GM18951 (cell line): ENCODE data around the gene FXYD1.
"Not testable (repeated sequence)": the region's sequence is repeated elsewhere in the genome, so short reads cannot be mapped to it uniquely, and the experiment has no call there.

ENCODE experiments used
- POLR2A ChIP-seq: IDR thresholded peaks from 4 replicates; pipeline ENCODE4 v1.6.1; 2011; ENCODE audit warnings: mild to moderate bottlenecking; ENCODE audit not compliant: insufficient read length, insufficient read depth; ENCODE audit errors: extremely low read depth
- in situ Hi-C: fragments of 300-500 bp; cut with MboI; formaldehyde crosslinking; loops from one replicate; pipeline ENCODE4 v1.12.0; 2022; ENCODE audit warnings: low sequenced_read_pairs, mixed read lengths, inconsistent platforms; ENCODE audit not compliant: unreplicated experiment

Gene FXYD1

GRCh38 chr19:35123573-35123972 lies 15.1 kb upstream of the FXYD1 start:
- in situ Hi-C loops, result no loop called here
- no peak for TF ChIP-seq POLR2A

DNA sequence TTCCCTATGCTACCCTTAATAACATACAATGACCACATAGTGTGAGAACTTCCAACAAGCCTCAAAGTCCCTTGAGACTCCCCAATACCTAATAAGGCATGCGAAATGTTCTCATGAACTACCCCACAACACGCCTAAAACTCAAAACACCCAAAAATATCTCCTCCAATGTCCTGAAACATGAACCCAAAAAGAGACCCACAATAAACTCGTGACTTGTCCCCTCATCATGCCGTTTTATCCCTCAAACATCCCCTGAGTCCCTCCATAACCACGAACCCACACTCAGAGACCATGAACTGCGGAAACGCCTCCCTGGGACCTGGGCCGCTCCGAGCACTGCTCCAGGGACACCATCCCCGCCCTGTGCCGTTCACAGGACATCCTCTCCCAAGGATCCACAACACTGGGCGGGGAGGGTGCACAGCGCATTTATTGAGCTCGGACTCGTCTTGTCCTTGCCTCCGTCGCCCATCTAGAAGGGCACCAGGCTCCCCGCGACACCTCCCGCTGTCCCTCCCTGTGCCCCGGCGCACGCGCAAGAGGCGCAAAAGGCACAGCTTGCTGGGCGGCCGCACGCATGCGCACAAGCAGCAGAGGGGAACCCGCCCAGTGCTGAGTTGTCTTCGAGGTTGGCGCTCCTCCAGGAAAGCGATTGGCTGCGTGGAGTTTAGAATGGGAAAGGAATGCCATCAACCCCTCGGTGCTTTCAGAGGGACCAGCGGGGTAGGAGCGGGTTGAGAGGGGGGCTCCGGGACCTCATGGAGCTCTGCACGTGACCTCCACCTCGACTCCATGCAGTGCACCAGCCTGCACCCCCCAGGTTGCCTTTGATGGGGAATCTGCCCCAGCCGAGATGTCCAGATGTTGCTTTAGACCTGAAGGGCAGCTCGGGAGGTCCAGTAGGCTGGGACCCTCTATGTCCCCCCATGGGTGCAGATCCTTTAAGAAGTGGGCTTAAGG lies 14.2 kb upstream of the FXYD1 start:
- TF ChIP-seq POLR2A, result peak; percentile 78
- in situ Hi-C loops, result no loop called here

GRCh38 chr19:35125270-35125717 lies 13.3 kb upstream of the FXYD1 start:
- TF ChIP-seq POLR2A, result no peak
- in situ Hi-C loops, result no loop called here

DNA sequence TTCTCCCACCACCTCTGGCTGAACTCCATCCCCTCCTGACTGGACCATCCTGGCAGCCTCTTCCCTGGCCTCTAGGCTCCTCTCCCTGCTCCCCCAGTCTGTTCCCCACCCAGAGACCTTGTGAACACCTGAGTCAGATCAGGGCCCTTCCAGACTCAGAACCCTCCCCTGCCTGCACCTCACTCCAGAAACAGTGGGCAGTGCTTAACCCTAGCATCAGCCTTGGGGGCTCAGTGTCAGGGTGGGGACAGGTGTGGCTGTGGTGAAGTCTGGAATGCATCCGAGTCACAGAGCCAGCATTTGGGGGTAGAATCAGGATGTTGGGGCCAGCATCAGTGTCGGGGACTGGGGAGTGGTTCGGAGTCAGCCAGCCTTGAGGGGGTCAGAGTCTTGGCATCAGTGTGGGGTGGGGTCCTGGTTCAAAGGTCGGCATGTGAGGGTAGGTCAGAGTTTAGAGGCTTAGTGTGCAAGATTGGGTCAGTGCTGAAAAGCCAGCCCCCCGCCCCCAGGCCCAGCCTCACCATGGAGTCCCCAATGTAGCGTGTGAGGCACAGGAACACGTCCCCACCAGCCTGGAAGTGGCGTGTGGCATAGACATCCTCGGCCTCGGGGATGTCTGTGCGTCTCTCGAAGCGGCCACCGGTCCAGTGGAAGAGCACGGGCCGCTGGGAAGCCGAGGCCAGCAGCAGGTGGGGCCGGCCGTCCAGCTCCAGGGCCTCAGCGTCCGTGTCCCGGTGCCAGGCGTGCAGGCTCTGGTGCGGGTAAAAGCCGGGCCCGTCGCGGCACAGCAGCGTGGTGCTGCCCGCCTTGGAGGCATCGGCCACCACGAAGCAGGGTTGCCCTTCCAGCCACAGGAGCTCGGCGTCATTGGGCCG lies 12.6 kb upstream of the FXYD1 start:
- in situ Hi-C loops, result no loop called here

DNA sequence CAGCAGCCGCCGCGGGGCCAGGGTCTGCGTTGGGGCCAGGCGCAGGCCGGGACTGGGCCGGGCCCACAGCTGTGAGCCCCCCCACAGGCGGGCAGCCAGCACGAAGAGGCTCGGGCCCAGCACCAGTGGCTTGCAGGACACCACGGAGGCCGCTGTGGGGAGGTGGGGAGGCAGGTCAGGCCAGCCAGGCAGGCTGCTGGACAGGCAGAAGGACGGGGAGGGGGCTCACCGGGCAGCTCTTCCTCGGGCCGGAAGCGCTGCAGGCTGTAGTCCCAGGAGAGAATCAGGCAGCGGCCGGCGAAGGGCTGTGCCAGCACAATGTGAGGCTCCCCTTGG lies 12.0 kb upstream of the FXYD1 start:
- in situ Hi-C loops, result no loop called here
- TF ChIP-seq POLR2A, result no peak

More for the DNA sequence above, 12.6 kb upstream of the FXYD1 start:
- no peak for TF ChIP-seq POLR2A

GRCh38 chr19:35127871-35128270 lies 10.8 kb upstream of the FXYD1 start:
- TF ChIP-seq POLR2A, result no peak
- in situ Hi-C loops, result no loop called here

GRCh38 chr19:35128398-35129057 lies 10.1 kb upstream of the FXYD1 start:
- in situ Hi-C loops, result no loop called here
- TF ChIP-seq POLR2A, result no peak

DNA sequence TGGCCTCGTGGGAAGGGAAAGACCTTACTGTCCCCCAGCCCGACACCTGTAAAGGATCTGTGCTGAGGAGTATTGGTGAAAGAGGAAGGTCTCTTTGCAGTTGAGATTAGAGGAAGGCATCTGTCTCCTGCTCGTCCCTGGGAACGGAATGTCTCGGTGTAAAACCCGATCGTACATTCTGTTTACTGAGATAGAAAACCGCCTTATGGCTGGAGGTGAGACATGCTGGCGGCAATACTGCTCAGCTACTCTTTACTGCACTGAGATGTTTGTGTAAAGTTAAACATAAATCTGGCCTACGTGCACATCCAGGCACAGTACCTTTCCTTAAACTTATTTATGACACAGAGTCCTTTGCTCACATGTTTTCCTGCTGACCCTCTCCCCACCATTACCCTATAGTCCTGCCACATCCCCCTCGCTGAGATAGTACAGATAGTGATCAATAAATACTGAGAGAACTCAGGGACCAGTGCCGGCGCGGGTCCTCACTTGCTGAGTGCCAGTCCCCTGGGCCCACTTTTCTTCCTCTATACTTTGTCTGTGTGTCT lies 8.8 kb upstream of the FXYD1 start:
- in situ Hi-C loops, result not testable (repeated sequence)

GRCh38 chr19:35130761-35131720 lies 7.6 kb upstream of the FXYD1 start:
- in situ Hi-C loops, result no loop called here
- no peak for TF ChIP-seq POLR2A

DNA sequence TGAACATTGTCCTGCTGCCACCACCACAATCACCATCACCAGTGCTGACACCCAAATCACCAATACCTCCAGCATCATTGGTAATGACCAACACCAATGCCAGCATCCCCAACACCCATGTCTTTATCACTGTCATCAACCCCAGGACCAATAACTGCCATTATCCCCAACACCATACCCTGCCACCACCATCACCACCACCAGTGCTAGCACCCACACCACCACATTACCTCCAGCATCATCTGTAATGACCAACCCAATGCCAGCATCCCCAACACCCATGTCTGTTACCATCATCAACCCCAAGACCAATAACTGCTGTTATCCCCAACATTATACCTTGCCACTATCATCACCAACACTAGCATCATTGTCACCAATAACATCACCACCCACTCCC lies 6.4 kb upstream of the FXYD1 start:
- TF ChIP-seq POLR2A, result no peak
- in situ Hi-C loops, result no loop called here

DNA sequence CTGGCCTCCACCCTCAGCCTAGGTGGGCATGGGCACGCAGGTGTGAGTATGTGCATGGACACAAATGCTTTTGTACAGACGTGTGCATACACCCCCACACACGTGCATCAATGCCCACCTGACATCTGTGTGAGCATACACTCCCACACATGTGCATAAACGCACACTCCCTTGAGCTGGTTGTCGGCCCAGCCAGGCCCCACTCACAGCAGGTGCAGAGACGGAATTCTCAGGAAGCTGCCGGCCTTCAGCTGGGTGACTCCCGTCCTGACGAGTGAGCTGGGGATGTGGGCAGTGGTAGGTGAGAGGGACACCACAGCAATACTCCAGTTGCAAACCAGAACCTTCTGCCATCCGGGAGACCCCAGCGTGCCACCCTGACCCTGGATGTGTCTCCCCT lies 4.8 kb upstream of the FXYD1 start:
- in situ Hi-C loops, result no loop called here
- TF ChIP-seq POLR2A, result no peak
